HT-29 (cell line): Measurements from ENCODE around the gene E2F1. TPM values are rescaled to one million over a fixed set of nuclear protein-coding genes. Genes with fewer than 3 reads are reported as not detected.
"Not testable (repeated sequence)": the region's sequence is repeated elsewhere in the genome, so short reads cannot be mapped to it uniquely, and the experiment has no call there.

Source experiments
- DNase-seq: peaks from one replicate; pipeline ENCODE4 v3.0.0-alpha.2; 2015; ENCODE audit warnings: low spot score
- total RNA-seq: library from RNA; depleted of rRNA; stranded (reverse); fragments of >200 nt; shearing (Covaris generic); gene quantifications from 2 replicates; pipeline ENCODE4 v1.2.3, GENCODE V29; 2014; rRNA removed

E2F1 gene
- total RNA-seq, 1 experiment from 2014 or later: 98.9 TPM

- DNase-seq: no peak
These were observed 41.2 kb downstream of the E2F1 start for GRCh38 chr20:33645072-33645358.

DNA sequence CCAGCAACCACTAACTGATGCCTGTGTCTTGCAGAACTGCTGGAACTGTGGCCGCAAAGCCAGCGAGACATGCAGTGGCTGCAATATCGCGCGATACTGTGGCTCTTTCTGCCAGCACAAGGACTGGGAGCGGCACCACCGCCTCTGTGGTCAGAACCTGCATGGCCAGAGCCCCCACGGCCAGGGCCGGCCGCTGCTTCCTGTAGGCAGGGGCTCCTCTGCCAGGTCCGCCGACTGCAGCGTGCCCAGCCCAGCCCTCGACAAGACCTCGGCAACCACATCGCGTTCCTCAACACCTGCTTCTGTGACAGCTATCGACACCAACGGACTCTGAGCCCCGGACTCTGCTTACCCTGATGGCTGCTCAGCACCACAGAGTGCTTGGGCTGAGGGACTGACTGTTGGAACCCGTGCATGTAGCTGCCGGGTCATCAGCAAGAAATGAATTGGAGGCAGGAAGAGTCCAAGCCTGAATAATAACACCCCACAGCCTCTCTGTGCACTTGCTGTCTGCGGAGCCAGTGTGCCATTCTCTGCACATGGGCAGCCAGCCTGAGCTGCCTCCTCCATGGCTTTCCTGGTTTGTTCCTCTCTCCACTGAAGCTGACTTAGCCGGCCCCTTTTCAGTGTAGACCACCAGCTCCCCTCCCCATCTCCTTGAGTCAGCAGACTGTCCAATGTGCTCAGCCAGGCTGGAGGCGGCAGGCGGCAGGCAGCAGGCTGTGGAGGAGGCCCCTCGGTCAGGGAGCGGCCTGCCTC is 41.7 kb downstream of the E2F1 start:
- no peak for DNase-seq

- no peak for DNase-seq
These were observed 45.9 kb downstream of the E2F1 start for GRCh38 chr20:33640287-33640686.

- no peak for DNase-seq
These were observed 49.4 kb downstream of the E2F1 start for GRCh38 chr20:33636776-33637175.

GRCh38 chr20:33635341-33635740 is 50.8 kb downstream of the E2F1 start:
- DNase-seq: no peak

DNA sequence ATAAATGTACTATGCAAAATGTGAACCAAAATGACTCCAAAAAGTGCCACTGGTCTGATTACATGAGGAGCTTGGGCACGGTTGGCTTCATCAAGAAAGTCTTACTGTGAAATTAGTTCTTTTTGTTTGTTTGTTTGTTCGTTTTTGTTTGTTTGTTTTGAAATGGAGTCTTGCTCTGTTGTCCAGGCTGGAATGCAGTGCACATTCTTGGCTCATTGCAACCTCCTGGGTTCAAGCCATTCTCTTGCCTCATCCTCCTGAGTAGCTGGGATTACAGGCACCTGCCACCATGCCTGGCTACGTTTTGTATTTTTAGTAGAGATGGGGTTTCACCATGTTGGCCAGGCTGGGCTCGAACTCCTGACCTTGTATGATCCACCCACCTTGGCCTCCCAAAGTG is 54.3 kb downstream of the E2F1 start:
- DNase-seq: not testable (repeated sequence)

DNA sequence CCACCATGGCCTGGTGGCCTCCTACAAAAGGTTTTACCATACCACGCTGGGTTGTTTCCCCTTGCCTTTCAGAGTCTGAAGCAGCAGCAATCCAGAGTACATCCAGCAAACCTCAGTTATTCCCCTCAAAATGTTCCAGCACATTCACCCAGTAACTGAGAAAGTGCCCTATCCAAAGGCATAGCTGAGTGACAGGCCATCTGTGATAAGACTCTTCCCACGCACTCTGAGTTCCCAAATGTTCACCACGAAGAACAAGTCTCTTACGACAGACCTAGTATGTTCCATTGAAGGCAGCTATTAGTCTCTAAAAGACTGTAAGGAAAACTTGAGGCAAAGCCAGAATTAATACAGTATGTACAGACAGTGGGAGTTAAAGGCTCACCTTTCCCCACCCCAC is 55.7 kb downstream of the E2F1 start:
- no peak for DNase-seq

GRCh38 chr20:33629979-33630378 is 56.2 kb downstream of the E2F1 start:
- no peak for DNase-seq

DNA sequence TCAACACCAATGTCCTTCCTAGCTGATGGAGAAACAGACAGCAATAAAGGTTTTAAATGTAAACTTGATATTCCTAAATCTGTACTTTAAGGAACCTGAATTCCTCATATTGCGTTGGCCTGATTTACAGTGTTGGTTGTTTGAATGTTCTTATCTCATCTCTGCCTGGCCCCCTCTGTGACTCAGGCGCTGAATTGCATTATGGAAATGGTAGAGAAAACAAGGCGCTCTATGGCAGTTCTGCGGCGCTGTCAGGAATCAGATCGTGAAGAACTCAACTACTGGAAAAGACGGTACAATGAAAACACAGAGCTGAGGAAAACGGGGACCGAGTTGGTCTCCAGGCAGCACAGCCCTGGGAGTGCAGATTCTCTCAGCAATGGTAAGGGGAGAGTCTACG is 56.7 kb downstream of the E2F1 start:
- no peak for DNase-seq

DNA sequence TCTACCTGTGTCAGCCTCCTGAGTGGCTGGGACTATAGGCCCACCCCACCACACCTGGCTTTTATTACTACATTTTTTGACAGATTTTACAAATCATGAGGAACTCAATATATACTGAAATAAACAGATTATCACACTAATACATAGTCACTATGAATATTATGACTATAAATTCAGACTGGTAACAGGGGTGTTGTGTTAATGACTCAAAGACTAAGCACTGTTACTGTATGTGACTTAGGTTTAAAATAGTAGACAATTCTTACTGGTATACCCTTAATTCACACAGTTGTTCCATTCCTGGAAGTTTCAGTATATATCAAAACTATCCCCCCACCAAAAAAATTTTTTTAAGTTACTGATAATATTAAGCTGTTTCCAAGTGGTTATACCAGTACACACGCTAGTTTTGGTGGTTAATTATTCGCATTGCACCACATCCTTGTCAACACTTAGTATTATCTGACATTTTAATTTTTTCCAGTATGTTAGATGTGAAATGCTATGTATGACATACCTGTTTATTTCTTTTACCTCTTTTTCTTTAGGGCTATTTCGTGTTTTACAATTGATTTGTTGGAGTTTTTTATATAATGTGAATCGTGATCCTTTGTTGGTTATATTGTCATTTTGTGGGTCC is 58.5 kb downstream of the E2F1 start:
- DNase-seq: no peak

- DNase-seq: no peak
These were observed 60.0 kb downstream of the E2F1 start for GRCh38 chr20:33626190-33626589.

Other genes with a start within 250 kb of the E2F1 start
- 0.42 and 1.2 TPM in 2 replicates for gene SNTA1, start 242.6 kb downstream of the E2F1 start, total RNA-seq
- 9.6 and 10.2 TPM in 2 replicates for gene CBFA2T2, start 196.3 kb downstream of the E2F1 start, total RNA-seq
- 0.15 TPM in 1 of 2 replicates, not detected in the other for gene C20orf144, start 24.1 kb downstream of the E2F1 start, total RNA-seq
- gene ACTL10, start 19.4 kb downstream of the E2F1 start, total RNA-seq: 16.5 and 18.5 TPM in 2 replicates
- gene NECAB3, start 12.0 kb downstream of the E2F1 start, total RNA-seq: 63.5 and 65.9 TPM in 2 replicates
- 14.5 and 28.1 TPM in 2 replicates for gene PXMP4, start 33.9 kb upstream of the E2F1 start, total RNA-seq
- 4.3 and 5.4 TPM in 2 replicates for gene ZNF341, start 45.6 kb upstream of the E2F1 start, total RNA-seq
- gene CHMP4B, start 125.0 kb upstream of the E2F1 start, total RNA-seq: 117 and 120 TPM in 2 replicates